Skeletal muscle satellite cell (primary cell): Measurements from ENCODE around the gene PPP1R12B.
"Not testable (repeated sequence)": the region's sequence is repeated elsewhere in the genome, so short reads cannot be mapped to it uniquely, and the experiment has no call there.

Experiments used
- H3K27me3 ChIP-seq: 2 replicates; pipeline ENCODE4 v1.7.0; 2013; ENCODE audit warnings: low read length; ENCODE audit not compliant: control insufficient read depth, insufficient read depth
- H3K36me3 ChIP-seq: 2 replicates; pipeline ENCODE4 v1.7.0; 2013; ENCODE audit warnings: mild to moderate bottlenecking, control low read depth, low read length; ENCODE audit not compliant: insufficient read depth
- H3K4me1 ChIP-seq: 2 replicates; pipeline ENCODE4 v1.7.0; 2013; ENCODE audit warnings: low read length; ENCODE audit not compliant: control insufficient read depth, insufficient read depth
- H3K4me2 ChIP-seq: 2 replicates; pipeline ENCODE4 v1.7.0; 2013; ENCODE audit warnings: mild to moderate bottlenecking, low read length
- H3K4me3 ChIP-seq: 2 replicates; pipeline ENCODE4 v1.7.0; 2013; ENCODE audit warnings: low read length
- H3K9ac ChIP-seq: 2 replicates; pipeline ENCODE4 v1.7.0; 2013; ENCODE audit warnings: mild to moderate bottlenecking, low read depth, low read length, moderate library complexity
- H3K9me3 ChIP-seq: replicated peaks from 2 replicates; pipeline ENCODE4 v1.7.0; 2013; ENCODE audit warnings: mild to moderate bottlenecking, control low read depth, low read length

Gene PPP1R12B

GRCh38 chr1:202625416-202626360, 277.2 kb downstream of the PPP1R12B start:
- peaks cover 10% of the 10 kb centered on the region for H3K4me1 ChIP-seq

GRCh38 chr1:202627036-202627435, 278.5 kb downstream of the PPP1R12B start:
- H3K4me1 ChIP-seq = peaks cover 10% of the 10 kb centered on the region
- H3K27me3 ChIP-seq = peaks cover 22% of the 10 kb centered on the region
- H3K4me3 ChIP-seq, H3K36me3 ChIP-seq, H3K9ac ChIP-seq, H3K9me3 ChIP-seq, H3K4me2 ChIP-seq: not testable (repeated sequence)

More at GRCh38 chr1:202625416-202626360, 277.2 kb downstream of the PPP1R12B start:
- no peak overlapping the region for H3K4me3 ChIP-seq
- no peaks in the 10 kb centered on the region for H3K9me3 ChIP-seq
- H3K36me3 ChIP-seq = no peaks in the 10 kb centered on the region
- H3K9ac ChIP-seq = no peak overlapping the region
- H3K4me2 ChIP-seq = no peak overlapping the region
- peaks cover 10% of the 10 kb centered on the region for H3K27me3 ChIP-seq

- Histone ChIP-seq H3K27me3 (peaks cover 28% of the 10 kb centered on the region), H3K9ac (no peak overlapping the region), H3K36me3 (no peaks in the 10 kb centered on the region), H3K4me2 (no peak overlapping the region), H3K9me3 (no peaks in the 10 kb centered on the region), H3K4me1 (peaks cover 6% of the 10 kb centered on the region), H3K4me3 (no peak overlapping the region)
These were observed 279.5 kb downstream of the PPP1R12B start for GRCh38 chr1:202627841-202628565.

- no peak overlapping the region for H3K4me3 ChIP-seq
- no peaks in the 10 kb centered on the region for H3K4me1 ChIP-seq
- H3K9ac ChIP-seq = no peak overlapping the region
- no peaks in the 10 kb centered on the region for H3K36me3 ChIP-seq
- no peaks in the 10 kb centered on the region for H3K9me3 ChIP-seq
- no peak overlapping the region for H3K4me2 ChIP-seq
- H3K27me3 ChIP-seq = peaks cover 28% of the 10 kb centered on the region
These were observed 280.2 kb downstream of the PPP1R12B start for GRCh38 chr1:202628646-202629215.

- H3K4me3 ChIP-seq, H3K4me2 ChIP-seq, H3K4me1 ChIP-seq, H3K9me3 ChIP-seq, H3K9ac ChIP-seq, H3K36me3 ChIP-seq: not testable (repeated sequence)
- peaks cover 29% of the 10 kb centered on the region for H3K27me3 ChIP-seq
These were observed 280.8 kb downstream of the PPP1R12B start for GRCh38 chr1:202629257-202629811.

- not testable (repeated sequence) for H3K4me3 ChIP-seq, H3K4me2 ChIP-seq, H3K4me1 ChIP-seq, H3K36me3 ChIP-seq, H3K9ac ChIP-seq, H3K9me3 ChIP-seq
- peaks cover 36% of the 10 kb centered on the region for H3K27me3 ChIP-seq
These were observed 281.6 kb downstream of the PPP1R12B start for GRCh38 chr1:202630096-202630495.

GRCh38 chr1:202630541-202630940, 282.0 kb downstream of the PPP1R12B start:
- no peaks in the 10 kb centered on the region for H3K4me1 ChIP-seq

GRCh38 chr1:202631076-202631923, 282.8 kb downstream of the PPP1R12B start:
- H3K4me1 ChIP-seq = no peaks in the 10 kb centered on the region
- H3K27me3 ChIP-seq = peaks cover 48% of the 10 kb centered on the region
- no peak overlapping the region for H3K4me2 ChIP-seq
- no peak overlapping the region for H3K9ac ChIP-seq
- H3K36me3 ChIP-seq = no peaks in the 10 kb centered on the region
- H3K4me3 ChIP-seq = no peak overlapping the region
- no peaks in the 10 kb centered on the region for H3K9me3 ChIP-seq

More at GRCh38 chr1:202630541-202630940, 282.0 kb downstream of the PPP1R12B start:
- Histone ChIP-seq H3K4me3 (no peak overlapping the region), H3K9ac (no peak overlapping the region), H3K36me3 (no peaks in the 10 kb centered on the region), H3K4me2 (no peak overlapping the region), H3K27me3 (peaks cover 40% of the 10 kb centered on the region), H3K9me3 (no peaks in the 10 kb centered on the region)

GRCh38 chr1:202632241-202632640, 283.7 kb downstream of the PPP1R12B start:
- Histone ChIP-seq H3K27me3 (peaks cover 47% of the 10 kb centered on the region), H3K9me3 (no peaks in the 10 kb centered on the region), H3K36me3 (no peaks in the 10 kb centered on the region), H3K4me3 (no peak overlapping the region), H3K4me1 (no peaks in the 10 kb centered on the region), H3K4me2 (no peak overlapping the region), H3K9ac (no peak overlapping the region)

GRCh38 chr1:202636171-202636570, 287.7 kb downstream of the PPP1R12B start:
- H3K4me1 ChIP-seq, H3K4me2 ChIP-seq, H3K4me3 ChIP-seq, H3K9me3 ChIP-seq, H3K9ac ChIP-seq, H3K36me3 ChIP-seq: not testable (repeated sequence)
- peaks cover 68% of the 10 kb centered on the region for H3K27me3 ChIP-seq
